Lower leg skin (tissue), 3 donors: ENCODE results near the gene OR1E2.

ENCODE experiments used
- POLR2A ChIP-seq, 2 donors: fragments of 450-650 bp; IDR thresholded peaks; one replicate each; pipeline ENCODE4 v1.6.1; 2016 to 2017; ENCODE audit warnings: antibody characterized with exemption in 2 of 2, mild to moderate bottlenecking in 1 of 2, moderate library complexity in 1 of 2
- TF ChIP-seq, protein P1 (sequence below), 3 donors: fragments of 450-650 bp; IDR thresholded peaks; one replicate each; pipeline ENCODE4 v1.5.1; 2016; ENCODE audit warnings: antibody characterized with exemption in 3 of 3, mild to moderate bottlenecking in 3 of 3, moderate library complexity in 2 of 3

DNA sequence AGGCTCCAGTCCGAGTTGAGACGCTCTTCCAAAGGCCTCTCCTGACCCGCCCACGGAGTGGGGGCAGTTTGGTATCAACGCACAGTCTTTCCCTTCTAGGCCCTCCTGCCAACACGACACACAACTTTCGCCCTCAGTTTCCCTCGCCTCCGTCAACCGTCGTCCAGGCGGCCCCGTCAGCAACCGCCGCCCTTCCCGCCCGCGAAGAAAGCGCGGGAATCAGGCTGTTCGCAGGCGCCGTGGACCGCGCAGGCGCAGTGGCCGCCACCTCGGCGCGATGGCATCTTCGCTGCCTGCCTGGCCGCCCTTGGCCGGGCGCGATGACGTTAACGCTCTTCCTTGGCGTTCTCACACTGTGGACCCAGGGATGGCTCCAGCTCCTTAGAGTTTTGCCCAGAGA is 38.0 kb upstream of the OR1E2 start, which contains the start of gene SPATA22:
- TF ChIP-seq, protein P1, sequence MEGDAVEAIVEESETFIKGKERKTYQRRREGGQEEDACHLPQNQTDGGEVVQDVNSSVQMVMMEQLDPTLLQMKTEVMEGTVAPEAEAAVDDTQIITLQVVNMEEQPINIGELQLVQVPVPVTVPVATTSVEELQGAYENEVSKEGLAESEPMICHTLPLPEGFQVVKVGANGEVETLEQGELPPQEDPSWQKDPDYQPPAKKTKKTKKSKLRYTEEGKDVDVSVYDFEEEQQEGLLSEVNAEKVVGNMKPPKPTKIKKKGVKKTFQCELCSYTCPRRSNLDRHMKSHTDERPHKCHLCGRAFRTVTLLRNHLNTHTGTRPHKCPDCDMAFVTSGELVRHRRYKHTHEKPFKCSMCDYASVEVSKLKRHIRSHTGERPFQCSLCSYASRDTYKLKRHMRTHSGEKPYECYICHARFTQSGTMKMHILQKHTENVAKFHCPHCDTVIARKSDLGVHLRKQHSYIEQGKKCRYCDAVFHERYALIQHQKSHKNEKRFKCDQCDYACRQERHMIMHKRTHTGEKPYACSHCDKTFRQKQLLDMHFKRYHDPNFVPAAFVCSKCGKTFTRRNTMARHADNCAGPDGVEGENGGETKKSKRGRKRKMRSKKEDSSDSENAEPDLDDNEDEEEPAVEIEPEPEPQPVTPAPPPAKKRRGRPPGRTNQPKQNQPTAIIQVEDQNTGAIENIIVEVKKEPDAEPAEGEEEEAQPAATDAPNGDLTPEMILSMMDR (IDR thresholded peaks at IDR 0.05) = no peak
- no peak for TF ChIP-seq POLR2A (IDR thresholded peaks at IDR 0.05)
